CD4-positive, alpha-beta T cell (primary cell): ENCODE data around the gene ANXA10. TPM values are rescaled to one million over a fixed set of nuclear protein-coding genes. Genes with fewer than 3 reads are reported as not detected.
"Not testable (repeated sequence)": the region's sequence is repeated elsewhere in the genome, so short reads cannot be mapped to it uniquely, and the experiment has no call there.

ENCODE experiments used
- ATAC-seq: fragments of 200-7000 bp; cut with Tn5 transposase; one replicate; pipeline ENCODE4 v1.10.0; 2022; ENCODE audit warnings: mild to moderate bottlenecking; ENCODE audit not compliant: poor library complexity
- CTCF ChIA-PET: fragments of 350-600 bp; sonication (Branson Sonifier 250); formaldehyde crosslinking; loops from one replicate; lab custom pipeline; 2021; ENCODE audit warnings: antibody characterized with exemption, inconsistent platforms; lab: Charles Lee
- POLR2A ChIA-PET: fragments of 350-600 bp; sonication (Branson Sonifier 250); formaldehyde crosslinking; loops from one replicate; lab custom pipeline; 2021; ENCODE audit warnings: antibody characterized with exemption, inconsistent platforms; lab: Charles Lee
- DNase-seq, 14 experiments: peaks; one replicate each; pipeline ENCODE4 v3.0.0-alpha.2; 2013 to 2020; ENCODE audit warnings: mixed read lengths in 2 of 14
- H3K27ac ChIP-seq, 2 donors: one replicate each; pipeline versions ENCODE4 v1.5.1 to v1.7.0; 2013; ENCODE audit warnings: low read length in 2 of 2, low read depth in 1 of 2, mild to moderate bottlenecking in 1 of 2
- H3K27me3 ChIP-seq, 2 experiments: 1 replicate in 1 of 2; 2 replicates in 1 of 2; pipeline versions ENCODE4 v1.6.1 to v1.7.0; 2013; ENCODE audit warnings: low read length in 2 of 2, control low read depth in 1 of 2, mild to moderate bottlenecking in 1 of 2, moderate library complexity in 1 of 2; ENCODE audit not compliant: insufficient read depth in 2 of 2, control insufficient read depth in 1 of 2
- H3K36me3 ChIP-seq: one replicate; pipeline ENCODE4 v1.6.1; 2013; ENCODE audit warnings: low read length, control low read depth; ENCODE audit not compliant: insufficient read depth
- H3K4me1 ChIP-seq: one replicate; pipeline ENCODE4 v1.6.1; 2013; ENCODE audit warnings: low read length, control low read depth; ENCODE audit not compliant: insufficient read depth
- H3K4me3 ChIP-seq: one replicate; pipeline ENCODE4 v1.5.1; 2013; ENCODE audit warnings: mild to moderate bottlenecking, low read length, moderate library complexity
- H3K9me3 ChIP-seq, 2 experiments: 1 replicate in 1 of 2; 2 replicates in 1 of 2; pipeline versions ENCODE4 v1.6.1 to v1.7.0; 2013; ENCODE audit warnings: low read length in 2 of 2, mild to moderate bottlenecking in 2 of 2, control low read depth in 1 of 2, moderate library complexity in 1 of 2; ENCODE audit not compliant: control insufficient read depth in 1 of 2, insufficient read depth in 1 of 2
- H3K27ac Mint-ChIP-seq: one replicate; pipeline ENCODE4 v1.8.0; 2020; ENCODE audit warnings: mixed read lengths
- H3K27me3 Mint-ChIP-seq: one replicate; pipeline ENCODE4 v1.8.0; 2021; ENCODE audit warnings: mixed read lengths
- H3K36me3 Mint-ChIP-seq: one replicate; pipeline ENCODE4 v1.8.0; 2021; ENCODE audit warnings: low read depth, mixed read lengths
- H3K4me1 Mint-ChIP-seq: one replicate; pipeline ENCODE4 v1.8.0; 2021; ENCODE audit warnings: low read depth, mixed read lengths
- H3K4me3 Mint-ChIP-seq: one replicate; pipeline ENCODE4 v1.8.0; 2020; ENCODE audit warnings: mild to moderate bottlenecking, mixed read lengths
- H3K9me3 Mint-ChIP-seq: one replicate; pipeline ENCODE4 v1.8.0; 2020; ENCODE audit warnings: mixed read lengths
- intact Hi-C, 2 experiments: fragments of 100-400 bp; cut with DNase I in 1 of 2; cut with micrococcal nuclease in 1 of 2; formaldehyde crosslinking; loops; one replicate each; pipeline versions ENCODE4 v1.15.1 to v1.9.0; 2023 to 2025; cut with DNase I, micrococcal nuclease
- total RNA-seq, 174 experiments: library from RNA in 2 of 174; stranded (reverse) in 2 of 174; gene quantifications; one replicate each; pipeline ENCODE4 v1.2.3 and lab custom pipeline; 2021 to 2026
- TF ChIP-seq, protein P1 (sequence below): fragments of 200-600 bp; IDR thresholded peaks from one replicate; pipeline ENCODE4 v1.8.0; 2022; ENCODE audit warnings: antibody characterized with exemption, mild to moderate bottlenecking

ANXA10 gene
- total RNA-seq, 2 experiments from 2014 or later, result not detected

DNA sequence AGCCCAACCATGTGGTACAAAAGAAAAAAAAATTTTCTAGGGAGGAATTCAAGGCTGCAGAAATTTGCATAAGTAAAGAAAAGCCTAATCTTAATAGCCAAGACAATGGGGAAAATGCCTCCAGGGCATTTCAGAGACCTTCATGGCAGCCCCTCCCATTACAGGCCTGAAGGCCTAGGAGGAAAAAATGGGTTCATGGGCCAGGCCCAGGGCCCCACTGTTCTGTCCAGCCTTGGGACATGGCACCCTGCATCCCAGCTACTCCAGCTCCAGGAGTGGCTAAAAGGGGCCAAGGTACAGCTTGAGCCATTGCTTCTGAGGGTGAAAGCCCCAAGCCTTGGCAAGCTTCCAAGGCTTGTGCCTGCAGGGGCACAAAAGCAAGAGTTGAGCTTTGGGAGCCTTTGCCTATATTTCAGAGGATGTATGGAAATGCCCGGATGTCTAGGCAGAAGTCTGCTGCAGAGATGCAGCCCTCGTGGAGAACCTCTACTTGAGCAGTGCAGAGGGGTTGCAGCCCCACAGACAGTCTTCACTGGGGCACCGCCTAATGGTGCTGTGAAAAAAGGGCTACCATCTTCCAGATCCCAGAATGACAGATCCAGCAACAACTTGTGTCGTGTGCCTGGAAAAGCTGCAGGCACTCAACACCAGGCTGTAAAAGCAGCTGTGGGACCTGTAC, 111.0 kb downstream of the ANXA10 start:
- intact Hi-C loops, result no loop called here
- no peaks in the 10 kb centered on the region for H3K4me1 Mint-ChIP-seq
- no peak overlapping the region for H3K4me3 ChIP-seq
- no peak overlapping the region for H3K27ac ChIP-seq
- no peaks in the 10 kb centered on the region for H3K4me1 ChIP-seq
- no peak overlapping the region for H3K27ac Mint-ChIP-seq
- H3K36me3 Mint-ChIP-seq, result peaks cover 40% of the 10 kb centered on the region
- no peaks in the 10 kb centered on the region for H3K27me3 Mint-ChIP-seq
- ChIA-PET CTCF (no interaction called here), POLR2A (no interaction called here)
- peaks cover 17% of the 10 kb centered on the region for H3K9me3 Mint-ChIP-seq
- TF ChIP-seq, protein P1, sequence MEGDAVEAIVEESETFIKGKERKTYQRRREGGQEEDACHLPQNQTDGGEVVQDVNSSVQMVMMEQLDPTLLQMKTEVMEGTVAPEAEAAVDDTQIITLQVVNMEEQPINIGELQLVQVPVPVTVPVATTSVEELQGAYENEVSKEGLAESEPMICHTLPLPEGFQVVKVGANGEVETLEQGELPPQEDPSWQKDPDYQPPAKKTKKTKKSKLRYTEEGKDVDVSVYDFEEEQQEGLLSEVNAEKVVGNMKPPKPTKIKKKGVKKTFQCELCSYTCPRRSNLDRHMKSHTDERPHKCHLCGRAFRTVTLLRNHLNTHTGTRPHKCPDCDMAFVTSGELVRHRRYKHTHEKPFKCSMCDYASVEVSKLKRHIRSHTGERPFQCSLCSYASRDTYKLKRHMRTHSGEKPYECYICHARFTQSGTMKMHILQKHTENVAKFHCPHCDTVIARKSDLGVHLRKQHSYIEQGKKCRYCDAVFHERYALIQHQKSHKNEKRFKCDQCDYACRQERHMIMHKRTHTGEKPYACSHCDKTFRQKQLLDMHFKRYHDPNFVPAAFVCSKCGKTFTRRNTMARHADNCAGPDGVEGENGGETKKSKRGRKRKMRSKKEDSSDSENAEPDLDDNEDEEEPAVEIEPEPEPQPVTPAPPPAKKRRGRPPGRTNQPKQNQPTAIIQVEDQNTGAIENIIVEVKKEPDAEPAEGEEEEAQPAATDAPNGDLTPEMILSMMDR, result no peak
- ATAC-seq, result no peak
- no peak overlapping the region for H3K4me3 Mint-ChIP-seq
- DNase-seq, result no peak
- no peaks in the 10 kb centered on the region for H3K36me3 ChIP-seq
- H3K9me3 ChIP-seq, result peaks cover 8 to 22% of the 10 kb centered on the region in 2 experiments
- no peaks in the 10 kb centered on the region for H3K27me3 ChIP-seq

GRCh38 chr4:168208957-168209614, 116.7 kb downstream of the ANXA10 start:
- no peaks in the 10 kb centered on the region for H3K27me3 Mint-ChIP-seq
- Histone ChIP-seq H3K9me3 (peaks cover 4 to 9% of the 10 kb centered on the region in 2 experiments), H3K36me3 (no peaks in the 10 kb centered on the region), H3K4me3 (no peak overlapping the region), H3K27ac (no peak overlapping the region), H3K4me1 (no peaks in the 10 kb centered on the region), H3K27me3 (no peaks in the 10 kb centered on the region)
- H3K9me3 Mint-ChIP-seq, result peaks cover 19% of the 10 kb centered on the region
- H3K4me3 Mint-ChIP-seq, result no peak overlapping the region
- ChIA-PET POLR2A (no interaction called here), CTCF (no interaction called here)
- ATAC-seq, result no peak
- H3K27ac Mint-ChIP-seq, result no peak overlapping the region
- intact Hi-C loops, result no loop called here
- H3K4me1 Mint-ChIP-seq, result no peaks in the 10 kb centered on the region
- H3K36me3 Mint-ChIP-seq, result peaks cover 45% of the 10 kb centered on the region
- DNase-seq, result no peak
- TF ChIP-seq, protein P1, result no peak

- Mint-ChIP-seq H3K27ac (no peak overlapping the region), H3K36me3 (peaks cover 55% of the 10 kb centered on the region)
Measured at GRCh38 chr4:168212656-168213055, 120.3 kb downstream of the ANXA10 start.

GRCh38 chr4:168213511-168213910, 121.2 kb downstream of the ANXA10 start:
- H3K27me3 Mint-ChIP-seq, H3K4me1 Mint-ChIP-seq, DNase-seq, H3K4me1 ChIP-seq, POLR2A ChIA-PET, H3K4me3 Mint-ChIP-seq, H3K9me3 Mint-ChIP-seq, H3K27ac Mint-ChIP-seq, H3K27me3 ChIP-seq, ATAC-seq, intact Hi-C loops, H3K4me3 ChIP-seq, H3K9me3 ChIP-seq, H3K27ac ChIP-seq, CTCF ChIA-PET: not testable (repeated sequence)
- peaks cover 60% of the 10 kb centered on the region for H3K36me3 Mint-ChIP-seq
- H3K36me3 ChIP-seq, result peaks cover 20% of the 10 kb centered on the region

More at GRCh38 chr4:168212656-168213055, 120.3 kb downstream of the ANXA10 start:
- DNase-seq (no peak), ATAC-seq (no peak)
- Mint-ChIP-seq H3K27me3 (no peaks in the 10 kb centered on the region), H3K4me1 (no peaks in the 10 kb centered on the region), H3K4me3 (no peak overlapping the region), H3K9me3 (peaks cover 7% of the 10 kb centered on the region)
- peaks cover 12% of the 10 kb centered on the region for H3K36me3 ChIP-seq
- H3K4me1 ChIP-seq, result no peaks in the 10 kb centered on the region
- ChIA-PET POLR2A (no interaction called here), CTCF (no interaction called here)
- TF ChIP-seq, protein P1, result no peak
- peaks cover 0 to 9% of the 10 kb centered on the region in 2 experiments for H3K9me3 ChIP-seq
- H3K4me3 ChIP-seq, result no peak overlapping the region
- H3K27ac ChIP-seq, result no peak overlapping the region
- intact Hi-C loops, result no loop called here
- H3K27me3 ChIP-seq, result no peaks in the 10 kb centered on the region
